GM12872 (cell line): Measurements from ENCODE around the gene ZNF816.

Source experiments
- TF ChIP-seq, protein P1 (sequence below): IDR thresholded peaks from 3 replicates; pipeline ENCODE4 v1.5.1; 2011; ENCODE audit warnings: low read depth, mild to moderate bottlenecking, low read length, moderate library complexity; ENCODE audit not compliant: insufficient read depth

The ZNF816 gene

DNA sequence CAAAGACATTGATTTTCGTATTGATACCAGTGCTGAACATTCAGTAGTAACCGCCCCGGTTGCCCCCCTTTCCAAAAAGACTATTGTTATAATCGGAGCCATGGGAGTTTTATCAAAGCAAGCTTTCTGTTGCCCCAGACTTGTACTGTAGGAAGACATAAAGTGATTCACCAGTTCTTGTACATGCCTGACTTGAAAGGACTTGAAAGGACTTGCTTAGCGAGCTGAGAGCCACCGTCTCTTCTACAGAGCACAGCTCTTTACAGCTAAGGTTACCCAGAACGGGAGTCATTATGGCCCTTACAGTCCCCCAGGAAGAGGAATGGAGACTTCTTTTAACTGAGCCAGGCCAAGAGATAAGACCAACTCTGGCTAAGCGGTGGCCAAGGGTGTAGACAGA, 5.1 kb downstream of the ZNF816 start:
- TF ChIP-seq, protein P1, sequence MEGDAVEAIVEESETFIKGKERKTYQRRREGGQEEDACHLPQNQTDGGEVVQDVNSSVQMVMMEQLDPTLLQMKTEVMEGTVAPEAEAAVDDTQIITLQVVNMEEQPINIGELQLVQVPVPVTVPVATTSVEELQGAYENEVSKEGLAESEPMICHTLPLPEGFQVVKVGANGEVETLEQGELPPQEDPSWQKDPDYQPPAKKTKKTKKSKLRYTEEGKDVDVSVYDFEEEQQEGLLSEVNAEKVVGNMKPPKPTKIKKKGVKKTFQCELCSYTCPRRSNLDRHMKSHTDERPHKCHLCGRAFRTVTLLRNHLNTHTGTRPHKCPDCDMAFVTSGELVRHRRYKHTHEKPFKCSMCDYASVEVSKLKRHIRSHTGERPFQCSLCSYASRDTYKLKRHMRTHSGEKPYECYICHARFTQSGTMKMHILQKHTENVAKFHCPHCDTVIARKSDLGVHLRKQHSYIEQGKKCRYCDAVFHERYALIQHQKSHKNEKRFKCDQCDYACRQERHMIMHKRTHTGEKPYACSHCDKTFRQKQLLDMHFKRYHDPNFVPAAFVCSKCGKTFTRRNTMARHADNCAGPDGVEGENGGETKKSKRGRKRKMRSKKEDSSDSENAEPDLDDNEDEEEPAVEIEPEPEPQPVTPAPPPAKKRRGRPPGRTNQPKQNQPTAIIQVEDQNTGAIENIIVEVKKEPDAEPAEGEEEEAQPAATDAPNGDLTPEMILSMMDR = no peak

DNA sequence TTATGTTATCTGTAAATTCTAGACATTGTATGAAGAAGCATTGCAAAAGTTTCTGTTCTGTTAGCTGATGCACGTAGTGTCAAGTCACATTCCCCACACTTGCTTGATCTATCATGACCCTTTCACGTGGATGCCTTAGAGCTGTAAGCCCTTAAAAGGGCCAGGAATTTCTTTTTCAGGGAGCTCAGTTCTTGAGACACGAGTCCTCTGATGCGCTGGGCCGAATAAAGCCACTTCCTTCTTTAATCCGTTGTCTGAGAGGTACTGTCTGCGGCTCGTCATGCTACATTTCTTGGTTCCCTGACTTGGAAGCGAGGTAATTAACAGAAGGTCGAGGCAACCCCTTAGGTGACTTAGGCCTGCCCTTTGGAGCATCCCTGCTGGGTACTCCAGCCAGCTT, 5.8 kb downstream of the ZNF816 start:
- TF ChIP-seq, protein P1 = no peak

DNA sequence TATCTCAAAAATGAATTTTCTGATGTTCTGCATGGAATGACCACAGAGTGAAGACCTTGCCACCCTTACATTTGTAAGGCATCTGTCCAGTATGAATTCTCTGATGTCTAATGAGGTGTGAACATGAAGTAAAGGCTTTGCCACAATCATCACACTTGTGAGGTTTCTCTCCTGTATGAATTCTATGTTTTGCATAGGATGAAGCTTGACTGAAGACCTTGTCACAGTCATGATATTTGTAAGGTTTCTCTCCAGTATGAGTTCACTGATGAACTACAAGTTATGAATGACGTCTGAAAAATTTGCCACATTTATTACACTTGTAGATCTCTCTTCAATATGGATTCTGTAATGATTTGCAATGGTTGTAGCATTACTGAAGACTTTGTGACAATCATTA, 13.3 kb downstream of the ZNF816 start:
- TF ChIP-seq, protein P1 = no peak

DNA sequence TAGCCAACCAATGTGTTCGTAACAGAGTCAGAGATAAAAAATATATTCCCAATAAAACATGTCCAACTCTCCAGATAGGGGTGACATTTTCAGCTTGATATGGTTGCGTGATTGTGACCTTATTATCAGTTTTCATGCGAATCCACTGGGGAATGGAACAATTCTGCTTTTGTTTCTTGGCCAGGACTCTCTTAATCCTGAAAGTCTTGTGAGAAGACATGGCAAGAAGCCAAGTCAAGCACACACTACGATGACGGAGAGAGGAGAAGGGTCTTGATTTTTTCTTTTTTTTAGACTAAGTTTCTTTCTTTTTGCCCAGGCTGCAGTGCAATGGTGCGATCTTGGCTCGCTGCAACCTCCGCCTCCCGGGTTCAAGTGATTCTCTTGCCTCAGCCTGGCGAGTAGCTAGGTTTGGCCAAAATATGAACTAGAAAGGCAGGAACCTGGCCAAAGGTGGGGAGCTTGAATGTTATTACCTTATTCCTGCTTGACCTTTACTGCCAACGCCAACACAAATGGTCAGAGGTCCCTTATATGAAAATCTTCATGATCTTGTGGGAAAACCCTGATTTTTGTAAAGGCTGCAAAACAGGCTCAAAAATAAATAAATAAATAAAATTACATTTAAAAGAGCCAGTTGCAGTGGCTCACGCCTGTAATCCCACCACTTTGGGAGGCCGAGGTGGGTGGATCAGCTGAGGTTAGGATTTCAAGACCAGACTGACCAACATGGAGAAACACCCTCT, 14.5 kb downstream of the ZNF816 start:
- TF ChIP-seq, protein P1 = no peak

DNA sequence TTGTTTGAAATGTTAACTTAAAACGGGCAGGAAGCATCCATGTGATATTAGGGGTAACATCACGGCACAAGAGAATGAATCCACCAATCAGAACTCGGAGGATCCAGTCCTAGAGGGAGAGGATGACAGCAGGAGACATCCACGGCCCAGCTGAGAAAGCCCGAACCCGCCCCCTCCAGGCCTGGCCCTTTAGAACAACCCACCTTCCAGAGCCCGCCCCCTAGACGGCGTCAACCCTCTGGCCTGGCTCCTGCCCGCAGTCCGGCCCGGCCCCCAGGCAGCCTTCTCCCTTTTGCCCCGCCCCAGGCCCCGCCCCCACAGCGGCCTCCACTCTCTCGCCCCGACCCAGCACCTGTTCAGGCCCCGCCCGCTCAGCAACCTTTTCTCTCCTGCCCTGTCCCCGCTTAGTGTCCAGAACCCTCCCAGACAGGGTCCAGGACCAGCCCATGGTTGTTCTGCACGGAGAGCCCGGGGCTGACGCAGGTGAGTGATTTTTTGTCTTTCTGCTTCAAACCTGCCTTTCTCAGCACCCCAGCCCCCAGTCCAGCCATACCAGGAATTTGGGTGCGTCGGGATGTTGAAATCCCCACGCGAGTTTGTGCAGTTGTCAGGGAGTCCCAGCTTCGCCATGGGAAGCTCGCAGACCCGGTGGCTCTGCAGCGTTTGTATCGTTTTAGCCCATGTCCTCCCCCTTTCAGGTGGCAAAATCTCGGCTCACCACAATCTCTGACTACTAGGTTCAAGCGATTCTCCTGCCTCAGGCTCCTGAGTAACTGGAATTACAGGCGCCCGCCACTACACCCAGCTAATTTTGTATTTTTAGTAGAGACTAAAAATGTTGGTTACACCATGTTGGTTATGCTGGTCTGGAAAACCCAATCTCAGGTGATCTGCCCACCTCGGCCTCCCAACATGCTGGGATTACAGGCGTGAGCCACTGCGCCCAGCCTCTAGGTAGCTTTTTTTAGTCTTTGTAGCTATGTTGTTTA, 16.1 kb downstream of the ZNF816 start:
- TF ChIP-seq, protein P1 = no peak

DNA sequence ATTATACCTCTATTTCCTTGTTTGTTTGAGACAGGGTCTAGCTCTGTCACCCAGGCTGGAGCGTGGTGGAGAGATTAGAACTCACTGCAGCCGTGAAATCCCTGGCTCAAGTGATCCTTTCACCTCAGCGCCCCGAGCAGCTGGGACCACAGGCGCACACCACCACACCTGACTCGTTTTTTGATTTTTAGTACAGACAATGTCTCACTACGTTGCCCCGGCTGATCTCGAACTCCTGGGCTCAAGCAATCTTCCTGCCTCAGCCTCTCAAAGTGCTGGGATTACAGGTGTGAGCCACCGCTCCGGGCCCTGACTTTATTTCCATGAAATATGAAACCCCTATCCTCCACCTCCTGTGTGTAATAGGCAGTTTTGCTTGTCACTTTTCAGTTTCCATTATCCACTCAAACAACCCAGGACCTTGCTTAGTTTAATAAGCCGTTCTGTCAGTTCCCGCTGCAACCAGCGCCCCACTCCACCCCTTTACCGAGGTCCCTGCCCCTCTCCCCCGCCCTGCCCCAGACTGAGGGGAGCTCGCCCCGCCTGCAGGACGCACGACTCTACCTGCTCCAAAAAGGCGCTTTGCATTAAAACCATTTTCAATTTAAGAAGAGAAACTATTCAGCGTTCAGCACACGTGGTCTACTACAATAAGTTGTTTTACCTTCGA, 16.9 kb downstream of the ZNF816 start:
- TF ChIP-seq, protein P1 = no peak

DNA sequence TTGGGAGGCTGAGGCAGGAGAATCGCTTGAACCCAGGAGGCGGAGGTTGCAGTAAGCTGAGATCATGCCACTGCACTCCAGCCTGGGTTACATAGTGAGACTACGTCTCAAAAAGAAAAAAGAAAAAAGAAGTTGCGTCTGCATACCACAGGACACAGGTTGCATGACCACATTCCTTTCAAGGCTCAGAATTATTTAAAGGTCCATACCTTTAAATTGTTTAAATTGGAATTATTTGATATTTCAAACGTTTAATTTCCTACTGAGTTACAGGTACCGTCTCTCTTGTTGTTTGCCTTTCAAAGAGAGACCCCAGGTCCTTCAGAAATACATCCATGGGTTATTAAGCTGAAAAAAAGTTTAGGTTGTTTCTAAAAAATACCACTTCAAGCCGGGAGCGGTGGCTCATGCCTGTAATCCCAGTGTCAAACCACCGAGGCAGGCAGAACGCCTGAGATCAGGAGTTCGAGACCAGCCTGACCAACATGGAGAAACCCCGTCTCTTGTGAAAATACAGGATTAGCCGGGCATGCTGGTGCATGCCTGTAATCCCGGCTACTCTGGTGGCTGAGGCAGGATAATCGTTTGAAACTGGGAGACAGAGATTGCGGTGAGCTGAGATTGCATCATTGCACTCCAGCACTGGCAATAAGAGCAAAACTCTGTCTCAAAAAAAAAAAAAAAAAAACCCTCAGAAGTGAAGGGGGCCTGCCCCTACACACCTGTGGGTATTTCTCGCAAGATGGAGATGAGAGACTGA, 18.6 kb downstream of the ZNF816 start:
- TF ChIP-seq, protein P1 = no peak
